ENCODE data around the gene ILF3.
A peak's percentile ranks its signal among the peaks of the same experiment; 100 is the strongest.

Gene ILF3

GRCh38 chr19:10735741-10736140 lies 81.6 kb downstream of the ILF3 start:
- peaks cover 6% of the 10 kb centered on the region for H3K79me1 ChIP-seq (ENCODE audit: low read length)
- H2BK120ac ChIP-seq (ENCODE audit: low read depth, low read length) = no peak overlapping the region
- no peak for DNase-seq
- no peaks in the 10 kb centered on the region for H3K36me3 ChIP-seq (ENCODE audit: control insufficient read depth, insufficient read depth, low read length)
- no peak overlapping the region for H4K5ac ChIP-seq (ENCODE audit: low read length)
- H3K4ac ChIP-seq (ENCODE audit: low read depth, low read length) = no peak overlapping the region
- H2BK15ac ChIP-seq (replicated peaks; ENCODE audit: low read depth) = no peak overlapping the region
- peaks cover 19% of the 10 kb centered on the region for H3K79me2 ChIP-seq (ENCODE audit: control insufficient read depth, insufficient read depth, low read length)
- no peak overlapping the region for H3K23ac ChIP-seq (ENCODE audit: low read length)
- no peak overlapping the region for H2BK5ac ChIP-seq (ENCODE audit: low read length)
- H3K18ac ChIP-seq (ENCODE audit: low read length) = no peak overlapping the region
- no peaks in the 10 kb centered on the region for H3K4me1 ChIP-seq (ENCODE audit: control insufficient read depth, low read depth, low read length)
- H3K27ac ChIP-seq (ENCODE audit: low read depth, low read length) = no peak overlapping the region
- no peak overlapping the region for H3K56ac ChIP-seq (ENCODE audit: low read length)
- no peak overlapping the region for H4K8ac ChIP-seq (ENCODE audit: low read depth, low read length)
- H3K9ac ChIP-seq (ENCODE audit: low read length) = no peak overlapping the region
- no peak overlapping the region for H3K4me2 ChIP-seq (ENCODE audit: low read length)
- no peak overlapping the region for H3K4me3 ChIP-seq (ENCODE audit: low read length)
- WGBS (ENCODE audit: extremely low coverage, insufficient coverage, low lambda C conversion rate) = no CpG with 5 or more reads among the region's 5 CpGs
- H3K27me3 ChIP-seq (ENCODE audit: insufficient read depth, low read length, poor library complexity) = no peaks in the 10 kb centered on the region
- no peak overlapping the region for H2AK5ac ChIP-seq (ENCODE audit: low read length)

DNA sequence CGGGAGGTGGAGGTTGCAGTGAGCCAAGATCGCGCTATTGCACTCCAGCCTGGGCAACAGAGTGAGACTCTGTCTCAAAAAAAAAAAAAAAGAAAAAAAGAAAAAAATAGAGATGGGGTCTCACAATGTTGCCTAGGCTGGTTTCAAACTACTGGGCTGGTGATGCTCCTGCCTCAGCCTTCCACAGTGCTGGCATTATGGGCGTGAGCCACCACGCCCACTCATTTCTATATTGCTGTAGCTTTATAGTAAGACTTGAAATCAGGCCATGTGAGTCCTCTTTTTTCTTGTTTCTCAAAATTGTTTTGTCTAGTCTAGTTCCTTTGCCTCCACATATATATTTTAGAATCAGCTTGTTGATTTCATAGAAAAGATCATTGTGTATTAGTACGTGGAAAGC lies 82.0 kb downstream of the ILF3 start:
- no peak overlapping the region for H3K56ac ChIP-seq (ENCODE audit: low read length)
- H2AK5ac ChIP-seq (ENCODE audit: low read length) = no peak overlapping the region
- no peaks in the 10 kb centered on the region for H3K27me3 ChIP-seq (ENCODE audit: insufficient read depth, low read length, poor library complexity)
- no peaks in the 10 kb centered on the region for H3K36me3 ChIP-seq (ENCODE audit: control insufficient read depth, insufficient read depth, low read length)
- WGBS (ENCODE audit: extremely low coverage, insufficient coverage, low lambda C conversion rate) = no CpG with 5 or more reads among the region's 6 CpGs
- no peak overlapping the region for H3K9ac ChIP-seq (ENCODE audit: low read length)
- H3K18ac ChIP-seq (ENCODE audit: low read length) = no peak overlapping the region
- no peak overlapping the region for H2BK5ac ChIP-seq (ENCODE audit: low read length)
- no peak overlapping the region for H4K5ac ChIP-seq (ENCODE audit: low read length)
- H3K23ac ChIP-seq (ENCODE audit: low read length) = no peak overlapping the region
- no peak overlapping the region for H4K8ac ChIP-seq (ENCODE audit: low read depth, low read length)
- H3K27ac ChIP-seq (ENCODE audit: low read depth, low read length) = no peak overlapping the region
- peaks cover 18% of the 10 kb centered on the region for H3K79me2 ChIP-seq (ENCODE audit: control insufficient read depth, insufficient read depth, low read length)
- no peak overlapping the region for H3K4ac ChIP-seq (ENCODE audit: low read depth, low read length)
- H2BK15ac ChIP-seq (replicated peaks; ENCODE audit: low read depth) = no peak overlapping the region
- peaks cover 6% of the 10 kb centered on the region for H3K79me1 ChIP-seq (ENCODE audit: low read length)
- no peak overlapping the region for H2BK120ac ChIP-seq (ENCODE audit: low read depth, low read length)
- H3K4me3 ChIP-seq (ENCODE audit: low read length) = no peak overlapping the region
- no peaks in the 10 kb centered on the region for H3K4me1 ChIP-seq (ENCODE audit: control insufficient read depth, low read depth, low read length)
- no peak overlapping the region for H3K4me2 ChIP-seq (ENCODE audit: low read length)
- DNase-seq = no peak

- H3K79me2 ChIP-seq (ENCODE audit: control insufficient read depth, insufficient read depth, low read length) = peaks cover 19% of the 10 kb centered on the region
- H3K36me3 ChIP-seq (ENCODE audit: control insufficient read depth, insufficient read depth, low read length) = no peaks in the 10 kb centered on the region
- H3K79me1 ChIP-seq (ENCODE audit: low read length) = peaks cover 5% of the 10 kb centered on the region
- no peak overlapping the region for H3K4ac ChIP-seq (ENCODE audit: low read depth, low read length)
- H3K4me3 ChIP-seq (ENCODE audit: low read length) = no peak overlapping the region
- peak; percentile 84 for DNase-seq
- H3K27me3 ChIP-seq (ENCODE audit: insufficient read depth, low read length, poor library complexity) = no peaks in the 10 kb centered on the region
- WGBS (ENCODE audit: extremely low coverage, insufficient coverage, low lambda C conversion rate) = no CpG with 5 or more reads among the region's 9 CpGs
- no peak overlapping the region for H2BK15ac ChIP-seq (replicated peaks; ENCODE audit: low read depth)
- H4K5ac ChIP-seq (ENCODE audit: low read length) = no peak overlapping the region
- no peak overlapping the region for H2BK120ac ChIP-seq (ENCODE audit: low read depth, low read length)
- no peaks in the 10 kb centered on the region for H3K4me1 ChIP-seq (ENCODE audit: control insufficient read depth, low read depth, low read length)
- no peak overlapping the region for H3K27ac ChIP-seq (ENCODE audit: low read depth, low read length)
- H2AK5ac ChIP-seq (ENCODE audit: low read length) = no peak overlapping the region
- no peak overlapping the region for H3K4me2 ChIP-seq (ENCODE audit: low read length)
- no peak overlapping the region for H3K56ac ChIP-seq (ENCODE audit: low read length)
- H4K8ac ChIP-seq (ENCODE audit: low read depth, low read length) = no peak overlapping the region
- no peak overlapping the region for H3K18ac ChIP-seq (ENCODE audit: low read length)
- H3K9ac ChIP-seq (ENCODE audit: low read length) = no peak overlapping the region
- H3K23ac ChIP-seq (ENCODE audit: low read length) = no peak overlapping the region
- no peak overlapping the region for H2BK5ac ChIP-seq (ENCODE audit: low read length)
These were observed 82.9 kb downstream of the ILF3 start for GRCh38 chr19:10736916-10737551.

- H3K23ac ChIP-seq (ENCODE audit: low read length) = peak overlapping the region; percentile 45
- no peak overlapping the region for H2BK15ac ChIP-seq (replicated peaks; ENCODE audit: low read depth)
- no peak overlapping the region for H2AK5ac ChIP-seq (ENCODE audit: low read length)
- no peak overlapping the region for H4K8ac ChIP-seq (ENCODE audit: low read depth, low read length)
- no peak overlapping the region for H3K9ac ChIP-seq (ENCODE audit: low read length)
- H3K79me2 ChIP-seq (ENCODE audit: control insufficient read depth, insufficient read depth, low read length) = peaks cover 26% of the 10 kb centered on the region
- H3K56ac ChIP-seq (ENCODE audit: low read length) = no peak overlapping the region
- no peak overlapping the region for H2BK120ac ChIP-seq (ENCODE audit: low read depth, low read length)
- H3K4me1 ChIP-seq (ENCODE audit: control insufficient read depth, low read depth, low read length) = no peaks in the 10 kb centered on the region
- peaks cover 10% of the 10 kb centered on the region for H3K79me1 ChIP-seq (ENCODE audit: low read length)
- H4K5ac ChIP-seq (ENCODE audit: low read length) = no peak overlapping the region
- H3K27me3 ChIP-seq (ENCODE audit: insufficient read depth, low read length, poor library complexity) = no peaks in the 10 kb centered on the region
- no peak overlapping the region for H3K27ac ChIP-seq (ENCODE audit: low read depth, low read length)
- no peaks in the 10 kb centered on the region for H3K36me3 ChIP-seq (ENCODE audit: control insufficient read depth, insufficient read depth, low read length)
- no peak for DNase-seq
- H3K4me3 ChIP-seq (ENCODE audit: low read length) = no peak overlapping the region
- WGBS (ENCODE audit: extremely low coverage, insufficient coverage, low lambda C conversion rate) = no CpG with 5 or more reads among the region's 9 CpGs
- no peak overlapping the region for H3K4ac ChIP-seq (ENCODE audit: low read depth, low read length)
- no peak overlapping the region for H3K4me2 ChIP-seq (ENCODE audit: low read length)
- no peak overlapping the region for H3K18ac ChIP-seq (ENCODE audit: low read length)
- no peak overlapping the region for H2BK5ac ChIP-seq (ENCODE audit: low read length)
These were observed 83.6 kb downstream of the ILF3 start for GRCh38 chr19:10737722-10738121.

DNA sequence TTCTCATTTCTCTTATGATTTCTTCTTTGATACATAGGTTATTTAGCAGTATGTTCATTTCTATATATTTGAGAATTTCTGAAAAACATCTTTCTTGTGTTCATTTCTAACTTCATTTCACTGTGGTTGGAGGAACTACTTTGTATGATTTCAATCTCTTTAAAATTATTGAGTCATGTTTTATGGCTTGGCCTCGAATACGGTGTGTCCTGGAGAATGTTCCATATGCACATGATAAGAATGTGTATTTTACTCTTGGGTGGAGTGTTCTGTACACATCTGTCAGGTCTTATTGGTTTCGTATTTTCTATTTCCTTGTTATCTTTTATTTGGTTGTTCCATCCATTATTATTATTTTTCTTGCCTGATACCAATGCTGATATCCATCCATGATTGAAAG lies 86.7 kb downstream of the ILF3 start:
- H2AK5ac ChIP-seq (ENCODE audit: low read length) = no peak overlapping the region
- no peak overlapping the region for H2BK120ac ChIP-seq (ENCODE audit: low read depth, low read length)
- no peak overlapping the region for H3K18ac ChIP-seq (ENCODE audit: low read length)
- no peak overlapping the region for H3K4me2 ChIP-seq (ENCODE audit: low read length)
- no peak overlapping the region for H3K56ac ChIP-seq (ENCODE audit: low read length)
- H2BK15ac ChIP-seq (replicated peaks; ENCODE audit: low read depth) = no peak overlapping the region
- H3K4me3 ChIP-seq (ENCODE audit: low read length) = no peak overlapping the region
- H3K27ac ChIP-seq (ENCODE audit: low read depth, low read length) = no peak overlapping the region
- H3K4me1 ChIP-seq (ENCODE audit: control insufficient read depth, low read depth, low read length) = no peaks in the 10 kb centered on the region
- no peak for DNase-seq
- H4K5ac ChIP-seq (ENCODE audit: low read length) = no peak overlapping the region
- no peak overlapping the region for H3K23ac ChIP-seq (ENCODE audit: low read length)
- H3K36me3 ChIP-seq (ENCODE audit: control insufficient read depth, insufficient read depth, low read length) = no peaks in the 10 kb centered on the region
- H3K9ac ChIP-seq (ENCODE audit: low read length) = no peak overlapping the region
- no peak overlapping the region for H3K4ac ChIP-seq (ENCODE audit: low read depth, low read length)
- H4K8ac ChIP-seq (ENCODE audit: low read depth, low read length) = no peak overlapping the region
- peaks cover 41% of the 10 kb centered on the region for H3K79me2 ChIP-seq (ENCODE audit: control insufficient read depth, insufficient read depth, low read length)
- H3K79me1 ChIP-seq (ENCODE audit: low read length) = peaks cover 23% of the 10 kb centered on the region
- H3K27me3 ChIP-seq (ENCODE audit: insufficient read depth, low read length, poor library complexity) = no peaks in the 10 kb centered on the region
- H2BK5ac ChIP-seq (ENCODE audit: low read length) = no peak overlapping the region
- WGBS (ENCODE audit: extremely low coverage, insufficient coverage, low lambda C conversion rate) = no CpG with 5 or more reads among the region's 3 CpGs
